Adrenal gland (tissue), 5 donors: ENCODE results near the gene CCDC33.

Experiments
- CTCF ChIP-seq, 6 experiments: fragments of 450-650 bp in 4 of 6; fragments of 200-600 bp in 2 of 6; sonication (generic) in 1 of 6; IDR thresholded peaks; 1 replicate in 5 of 6; 2 replicates in 1 of 6; pipeline versions ENCODE4 v1.5.1 to v1.8.0; 2016 to 2021; ENCODE audit warnings: antibody characterized with exemption in 6 of 6, mild to moderate bottlenecking in 2 of 6, moderate library complexity in 1 of 6
- POLR2A ChIP-seq, 2 donors: fragments of 450-650 bp; IDR thresholded peaks; one replicate each; pipeline ENCODE4 v1.6.1; 2017; ENCODE audit warnings: antibody characterized with exemption in 2 of 2, mild to moderate bottlenecking in 2 of 2, moderate library complexity in 1 of 2
- donor health status: DM: no; HTN: no; CAD: no.

GRCh38 chr15:74240002-74240568 lies 4.0 kb downstream of the CCDC33 start:
- TF ChIP-seq POLR2A (IDR thresholded peaks at IDR 0.05) = peak in 1 of 2 donors; percentile 25
- TF ChIP-seq CTCF (IDR thresholded peaks at IDR 0.05) = peak; percentile 26 to 76 (median 62)
